SK-N-SH treated with all-trans-retinoic acid at 6 μM for 48 hours (cell line): ENCODE data around the gene RBFOX1.

Experiments
- ATAC-seq: fragments of 200-7000 bp; cut with Tn5 transposase; 3 replicates; pipeline ENCODE4 v1.9.1; 2020; ENCODE audit warnings: mild to moderate bottlenecking, moderate library complexity
- ARNTL ChIP-seq: fragments of 450-650 bp; formaldehyde crosslinking; IDR thresholded peaks from 2 replicates; pipeline ENCODE4 v1.5.0; 2020; ENCODE audit warnings: low read depth, mild to moderate bottlenecking, moderate library complexity, borderline replicate concordance
- BACH2 ChIP-seq: fragments of 250-450 bp; sonication (Bioruptor Pico); IDR thresholded peaks from 2 replicates; pipeline ENCODE4 v1.9.0; 2021; ENCODE audit warnings: mild to moderate bottlenecking, borderline replicate concordance
- CREB5 ChIP-seq: fragments of 250-450 bp; sonication (Bioruptor Pico); IDR thresholded peaks from 2 replicates; pipeline ENCODE4 v1.5.1; 2020; ENCODE audit warnings: low read depth, mild to moderate bottlenecking, moderate library complexity
- CSDC2 ChIP-seq: fragments of 250-450 bp; sonication (Bioruptor Pico); IDR thresholded peaks from 2 replicates; pipeline ENCODE4 v1.5.0; 2020; ENCODE audit warnings: mild to moderate bottlenecking, moderate library complexity
- CSRNP3 ChIP-seq: fragments of 250-450 bp; sonication (Bioruptor Pico); IDR thresholded peaks from 2 replicates; pipeline ENCODE4 v1.5.1; 2021; ENCODE audit warnings: mild to moderate bottlenecking, moderate library complexity
- GLIS3 ChIP-seq: fragments of 250-450 bp; sonication (Bioruptor Pico); IDR thresholded peaks from 2 replicates; pipeline ENCODE4 v1.5.0; 2020; ENCODE audit warnings: mild to moderate bottlenecking, moderate library complexity
- ISL1 ChIP-seq: fragments of 250-450 bp; sonication (Bioruptor Pico); IDR thresholded peaks from 2 replicates; pipeline ENCODE4 v2.1.2; 2022; ENCODE audit warnings: mild to moderate bottlenecking, moderate library complexity
- OSR1 ChIP-seq: fragments of 250-450 bp; sonication (Bioruptor Pico); IDR thresholded peaks from 2 replicates; pipeline ENCODE4 v1.8.0; 2022; ENCODE audit warnings: moderate library complexity, mild to moderate bottlenecking, inconsistent platforms
- PATZ1 ChIP-seq: fragments of 250-450 bp; sonication (Bioruptor Pico); IDR thresholded peaks from 2 replicates; pipeline ENCODE4 v1.8.0; 2020; ENCODE audit warnings: mild to moderate bottlenecking, moderate library complexity, borderline replicate concordance
- POU6F1 ChIP-seq: fragments of 250-450 bp; sonication (Bioruptor Pico); IDR thresholded peaks from 2 replicates; pipeline ENCODE4 v1.8.0; 2021; ENCODE audit warnings: low read depth, mild to moderate bottlenecking, moderate library complexity, borderline replicate concordance
- PPARA ChIP-seq: fragments of 250-450 bp; sonication (Bioruptor Pico); IDR thresholded peaks from 2 replicates; pipeline ENCODE4 v1.5.0; 2020; ENCODE audit warnings: mild to moderate bottlenecking, borderline replicate concordance
- RARB ChIP-seq: fragments of 250-450 bp; sonication (Bioruptor Pico); IDR thresholded peaks from 2 replicates; pipeline ENCODE4 v1.8.0; 2021; ENCODE audit warnings: mild to moderate bottlenecking, moderate library complexity
- SNAI2 ChIP-seq: fragments of 250-450 bp; sonication (Bioruptor Pico); IDR thresholded peaks from 2 replicates; pipeline ENCODE4 v1.5.0; 2020; ENCODE audit warnings: mild to moderate bottlenecking, moderate library complexity
- TCF4 ChIP-seq: fragments of 250-450 bp; sonication (Bioruptor Pico); IDR thresholded peaks from 2 replicates; pipeline ENCODE4 v1.8.0; 2021; ENCODE audit warnings: mild to moderate bottlenecking, moderate library complexity, borderline replicate concordance
- TSHZ2 ChIP-seq: fragments of 250-450 bp; sonication (Bioruptor Pico); IDR thresholded peaks from 2 replicates; pipeline ENCODE4 v1.5.0; 2020; ENCODE audit warnings: mild to moderate bottlenecking, moderate library complexity
- ZC3H10 ChIP-seq: fragments of 250-450 bp; sonication (Bioruptor Pico); IDR thresholded peaks from 2 replicates; pipeline ENCODE4 v1.5.1; 2021; ENCODE audit warnings: mild to moderate bottlenecking, moderate library complexity
- ZFP3 ChIP-seq: fragments of 250-450 bp; sonication (Bioruptor Pico); IDR thresholded peaks from 2 replicates; pipeline ENCODE4 v1.5.0; 2020; ENCODE audit warnings: mild to moderate bottlenecking, moderate library complexity
- ZFP30 ChIP-seq: fragments of 450-650 bp; formaldehyde crosslinking; IDR thresholded peaks from 2 replicates; pipeline ENCODE4 v1.5.0; 2022; ENCODE audit warnings: mild to moderate bottlenecking, moderate library complexity
- ZNF70 ChIP-seq: fragments of 450-650 bp; formaldehyde crosslinking; IDR thresholded peaks from 2 replicates; pipeline ENCODE4 v1.5.0; 2020; ENCODE audit warnings: mild to moderate bottlenecking, moderate library complexity
- ZNF8 ChIP-seq: fragments of 450-650 bp; formaldehyde crosslinking; IDR thresholded peaks from 2 replicates; pipeline ENCODE4 v1.5.0; 2020; ENCODE audit warnings: mild to moderate bottlenecking, moderate library complexity

RBFOX1 gene

GRCh38 chr16:7548796-7549318 lies 216.2 kb downstream of the RBFOX1 start:
- ATAC-seq, result no peak
- TF ChIP-seq ARNTL (CRISPR knock-in tag), result no peak
- no peak for TF ChIP-seq GLIS3

- no peak for ATAC-seq
- TF ChIP-seq SNAI2 (no peak), ISL1 (CRISPR knock-in tag) (no peak), ZNF70 (CRISPR knock-in tag) (no peak), CSRNP3 (CRISPR knock-in tag) (no peak), CSDC2 (CRISPR knock-in tag) (no peak), TCF4 (CRISPR knock-in tag) (no peak), POU6F1 (CRISPR knock-in tag) (no peak), ZFP3 (CRISPR knock-in tag) (no peak), BACH2 (no peak)
Measured at GRCh38 chr16:7550096-7550495, 217.5 kb downstream of the RBFOX1 start.

- ATAC-seq, result no peak
- TF ChIP-seq SNAI2 (no peak), ARNTL (CRISPR knock-in tag) (no peak), TSHZ2 (CRISPR knock-in tag) (no peak), OSR1 (CRISPR knock-in tag) (no peak), CSRNP3 (CRISPR knock-in tag) (no peak), GLIS3 (no peak), ZNF8 (CRISPR knock-in tag) (no peak), RARB (CRISPR knock-in tag) (no peak), ZC3H10 (CRISPR knock-in tag) (no peak)
- TF ChIP-seq, all 23 proteins: peak for 0
Measured at GRCh38 chr16:7555459-7555858, 222.8 kb downstream of the RBFOX1 start.

- TF ChIP-seq OSR1 (CRISPR knock-in tag) (no peak), PPARA (CRISPR knock-in tag) (no peak), ARNTL (CRISPR knock-in tag) (no peak), ZFP30 (no peak), BACH2 (no peak), PATZ1 (CRISPR knock-in tag) (no peak), GLIS3 (no peak), CSDC2 (CRISPR knock-in tag) (no peak), ISL1 (CRISPR knock-in tag) (no peak), TCF4 (CRISPR knock-in tag) (no peak), CREB5 (CRISPR knock-in tag) (no peak)
- no peak for ATAC-seq
Measured at GRCh38 chr16:7561908-7562405, 229.3 kb downstream of the RBFOX1 start.
